K562 (cell line): Measurements from ENCODE around the gene MARVELD1. TPM values are rescaled to one million over a fixed set of nuclear protein-coding genes. Genes with fewer than 3 reads are reported as not detected.
A peak's percentile ranks its signal among the peaks of the same experiment; 100 is the strongest.

Experiments
- CTCF ChIP-seq, 3 experiments: IDR thresholded peaks in 2 of 3; conservative IDR thresholded peaks in 1 of 3; 2 replicates each; pipeline ENCODE4 v1.5.1; 2011 to 2012; ENCODE audit warnings: low read length in 3 of 3, mild to moderate bottlenecking in 3 of 3, control low read depth in 2 of 3, improper control_type of control experiment in 1 of 3, inconsistent platforms in 1 of 3, low read depth in 1 of 3, mixed read lengths in 1 of 3, moderate library complexity in 1 of 3; ENCODE audit not compliant: insufficient read depth in 2 of 3
- FOXJ3 ChIP-seq: sonication (generic); formaldehyde crosslinking; IDR thresholded peaks from 2 replicates; pipeline ENCODE4 v1.4.0; 2020; ENCODE audit warnings: mild to moderate bottlenecking, missing genetic modification reagents
- IFI16 ChIP-seq: fragments of 250-450 bp; sonication (Bioruptor Pico); IDR thresholded peaks from 2 replicates; pipeline ENCODE4 v2.1.2; 2022; ENCODE audit warnings: mild to moderate bottlenecking, inconsistent platforms
- LCOR ChIP-seq: sonication (generic); formaldehyde crosslinking; IDR thresholded peaks from 2 replicates; pipeline ENCODE4 v1.8.0; 2022; ENCODE audit warnings: mild to moderate bottlenecking, missing genetic modification reagents
- SFPQ ChIP-seq: fragments of 200-400 bp; formaldehyde crosslinking; IDR thresholded peaks from 2 replicates; pipeline ENCODE4 v1.6.1; 2017; ENCODE audit warnings: mild to moderate bottlenecking, low read depth, low read length, moderate library complexity
- TSC22D4 ChIP-seq: fragments of 450-650 bp; IDR thresholded peaks from 2 replicates; pipeline ENCODE4 v1.6.1; 2016; ENCODE audit warnings: missing genetic modification characterization, missing biosample characterization, control low read depth
- ZNF133 ChIP-seq: fragments of 250-450 bp; sonication (Bioruptor Pico); IDR thresholded peaks from 2 replicates; pipeline ENCODE4 v1.4.0; 2020; ENCODE audit warnings: mild to moderate bottlenecking
- polyA plus RNA-seq, 8 experiments: library from polyadenylated mRNA; depleted of rRNA in 4 of 8; stranded (reverse) in 5 of 8; unstranded in 3 of 8; fragments of >200 nt; fragmentation: Nextera tagmentation in 2 of 8; fragmentation: Illumina TruSeq in 1 of 8; extraction: Ambion mirVana in 2 of 8; extraction: Trizol in 1 of 8; gene quantifications; 2 replicates each; pipeline versions ENCODE4 v1.2.1 to v1.2.3, GENCODE V29; 2011 to 2014; ENCODE audit warnings: inconsistent platforms in 1 of 8, missing spikeins in 1 of 8
- total RNA-seq, 7 experiments: library from RNA; depleted of rRNA in 6 of 7; stranded (reverse); fragments of >200 nt in 6 of 7; fragmentation: Illumina TruSeq in 2 of 7; extraction: Trizol in 2 of 7; gene quantifications; 2 replicates each; pipeline versions ENCODE4 v1.2.1 to v1.2.3, GENCODE V29; 2011 to 2021; ENCODE audit warnings: low replicate concordance in 1 of 7
- TF ChIP-seq, protein P1 (sequence below): fragments of 450-650 bp; IDR thresholded peaks from 2 replicates; pipeline ENCODE4 v1.6.1; 2017; ENCODE audit warnings: antibody characterized with exemption

Gene MARVELD1
- total and polyA plus RNA-seq, 9 of the 15 experiments (the other 6 are each of a cell fraction or from before 2014, with no cell fraction given), result 2.7 to 12.5 (median 5.3) TPM

DNA sequence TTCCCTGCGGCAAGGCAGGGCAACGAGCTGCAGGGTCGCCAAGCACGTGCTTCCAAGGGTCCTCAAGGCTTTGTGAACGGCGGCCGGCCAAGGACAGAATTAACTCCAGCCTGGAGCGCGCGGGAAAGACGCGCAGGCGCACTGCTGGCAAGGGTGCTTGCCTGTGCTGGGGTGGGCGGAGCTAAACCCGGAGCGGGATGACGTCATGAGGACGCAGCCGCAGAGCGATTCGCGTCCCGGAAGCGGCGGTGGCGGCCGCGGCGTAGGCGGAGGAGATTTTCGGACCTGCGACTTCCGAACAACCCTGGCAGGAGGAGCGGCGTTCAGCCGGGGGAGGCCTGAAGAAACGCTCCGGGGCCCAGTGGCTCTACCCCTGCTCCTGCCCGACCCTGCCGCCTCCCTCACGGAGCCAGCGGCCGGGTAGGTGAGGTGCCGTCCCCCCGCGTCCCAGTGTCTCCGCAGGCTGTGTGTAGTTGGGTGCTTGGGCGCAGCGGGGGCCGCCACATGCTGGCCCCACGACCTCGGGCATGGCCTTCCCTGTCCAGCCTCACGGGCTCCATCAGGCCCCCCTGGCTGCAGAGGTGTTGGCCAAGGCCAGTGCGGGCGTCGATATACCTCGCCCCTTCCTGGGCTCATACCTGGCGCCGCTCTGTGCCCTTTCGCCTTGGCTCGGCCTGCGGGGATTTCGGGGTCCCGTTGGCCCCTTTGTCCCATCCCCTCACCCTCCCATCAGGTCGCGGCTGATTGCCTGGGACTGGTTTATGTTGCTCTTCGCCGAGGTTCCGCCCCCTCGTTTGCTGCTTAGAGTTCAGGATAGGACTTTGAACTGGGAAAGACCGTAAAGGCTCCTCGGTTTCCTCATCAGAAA, 23.6 kb downstream of the MARVELD1 start, which contains the start of gene ZFYVE27 (continued):
- TF ChIP-seq CTCF (IDR thresholded peaks at IDR 0.05 in 2 of 3, conservative IDR thresholded peaks at IDR 0.05 in 1 of 3; ENCODE audit: insufficient read depth in 2 of 3, low read depth in 1 of 3, low read length in 3 of 3) (no peak), IFI16 (no peak), FOXJ3 (CRISPR knock-in tag) (no peak), LCOR (peak; percentile 49), ZNF133 (no peak), SFPQ (no peak), TSC22D4 (tag) (no peak)
- TF ChIP-seq, protein P1, sequence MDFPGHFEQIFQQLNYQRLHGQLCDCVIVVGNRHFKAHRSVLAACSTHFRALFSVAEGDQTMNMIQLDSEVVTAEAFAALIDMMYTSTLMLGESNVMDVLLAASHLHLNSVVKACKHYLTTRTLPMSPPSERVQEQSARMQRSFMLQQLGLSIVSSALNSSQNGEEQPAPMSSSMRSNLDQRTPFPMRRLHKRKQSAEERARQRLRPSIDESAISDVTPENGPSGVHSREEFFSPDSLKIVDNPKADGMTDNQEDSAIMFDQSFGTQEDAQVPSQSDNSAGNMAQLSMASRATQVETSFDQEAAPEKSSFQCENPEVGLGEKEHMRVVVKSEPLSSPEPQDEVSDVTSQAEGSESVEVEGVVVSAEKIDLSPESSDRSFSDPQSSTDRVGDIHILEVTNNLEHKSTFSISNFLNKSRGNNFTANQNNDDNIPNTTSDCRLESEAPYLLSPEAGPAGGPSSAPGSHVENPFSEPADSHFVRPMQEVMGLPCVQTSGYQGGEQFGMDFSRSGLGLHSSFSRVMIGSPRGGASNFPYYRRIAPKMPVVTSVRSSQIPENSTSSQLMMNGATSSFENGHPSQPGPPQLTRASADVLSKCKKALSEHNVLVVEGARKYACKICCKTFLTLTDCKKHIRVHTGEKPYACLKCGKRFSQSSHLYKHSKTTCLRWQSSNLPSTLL, result no peak
